A549 treated with GW870086 at 1 μM for 4 hours (cell line): Measurements from ENCODE around the gene RPS6KA2. TPM values are rescaled to one million over a fixed set of nuclear protein-coding genes. Genes with fewer than 3 reads are reported as not detected.

ENCODE experiments used
- total RNA-seq: library from RNA; stranded (reverse); fragments of 200-300 nt; extraction: Qiagen RNA extraction; gene quantifications from 5 replicates; pipeline ENCODE4 v1.2.3, GENCODE V29; 2022; ENCODE audit warnings: low read depth

Gene RPS6KA2
- total RNA-seq, result 0.10 to 0.32 TPM (median 0.17 TPM) in 5 replicates

DNA sequence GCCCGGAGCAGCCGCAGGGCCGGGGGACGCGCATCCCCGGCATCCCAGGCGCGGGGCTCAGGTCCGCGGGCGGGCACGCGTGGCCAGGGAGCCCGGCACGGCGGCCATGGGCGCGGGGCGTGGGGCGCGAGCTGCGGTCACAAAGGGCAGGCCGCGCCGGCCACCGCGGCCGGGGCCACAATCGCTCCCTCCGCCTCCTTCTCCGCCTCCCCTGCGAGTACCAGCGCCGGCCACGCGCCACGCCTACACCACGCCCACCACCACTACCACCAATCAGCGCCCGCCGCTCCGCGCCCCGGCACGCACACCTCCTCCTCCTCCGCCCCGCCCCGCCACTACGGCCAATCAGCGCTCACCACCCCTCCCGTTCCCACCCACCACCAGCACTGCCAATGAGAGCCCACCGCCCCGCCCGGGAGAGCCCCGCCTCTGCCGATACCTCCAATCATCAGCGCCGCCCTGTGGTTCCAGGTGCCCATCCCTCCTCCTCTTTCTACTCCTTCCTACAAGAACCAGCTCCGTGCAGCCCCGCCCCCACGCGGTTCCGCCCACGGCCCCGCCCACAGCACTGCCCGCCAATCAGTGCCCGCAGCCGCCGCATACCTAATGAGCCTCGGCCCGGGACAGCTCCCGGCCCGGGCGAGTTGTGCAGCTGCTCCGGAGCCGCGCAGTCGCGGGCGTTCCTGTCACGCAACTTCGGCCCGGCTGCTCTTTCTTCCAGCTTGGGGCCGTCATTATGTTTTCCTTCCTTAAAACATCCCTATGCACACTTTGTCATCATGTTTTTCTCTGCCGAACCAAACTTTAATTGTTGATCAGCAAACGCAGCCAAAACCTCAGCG, at the start of gene RPS6KA2:
Gene RPS6KA2, minus strand, starts transcription at position 219 of the 842 bp plus-strand sequence. CDS start 232 bp downstream, outside the sequence.

DNA sequence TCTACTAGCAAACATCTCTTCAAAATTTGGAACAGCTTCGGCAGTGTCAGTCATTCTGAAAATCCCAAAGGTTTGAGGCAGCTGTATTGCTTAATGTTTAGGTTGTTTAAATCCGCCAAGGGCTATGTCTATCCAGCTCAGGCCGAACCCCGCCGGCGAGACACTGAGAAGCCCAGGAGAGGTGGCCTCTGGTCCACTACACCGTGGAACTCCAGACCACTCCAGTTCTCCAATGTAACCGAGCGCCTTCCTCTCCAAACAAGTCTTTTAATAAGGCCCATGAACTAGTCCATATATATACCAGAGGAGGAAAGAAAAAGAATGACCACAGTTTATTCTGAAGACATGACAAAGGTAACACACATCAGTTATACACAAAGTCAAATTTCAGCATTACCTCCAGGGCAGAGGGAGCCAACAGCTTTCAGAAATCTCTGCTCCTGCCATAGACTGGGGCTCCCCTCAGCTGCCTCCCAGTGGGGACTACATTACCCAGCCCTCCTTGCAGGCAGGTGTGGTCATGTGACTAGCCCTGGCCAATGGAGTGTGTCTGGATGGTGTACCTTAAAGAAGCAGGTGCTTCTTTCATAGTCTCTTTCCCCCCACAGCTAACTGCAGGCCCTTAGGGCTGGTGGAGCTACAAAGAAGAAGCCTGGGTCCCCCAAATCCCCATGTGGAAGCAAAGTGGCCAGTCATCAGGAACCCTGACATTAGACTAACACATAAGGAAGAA, 40.5 kb downstream of the RPS6KA2 start, which contains the start of gene RAMACL:
Gene RAMACL, minus strand, starts transcription at position 255 of the 733 bp plus-strand sequence. Its CDS starts 201 bp downstream, at position 54.

DNA sequence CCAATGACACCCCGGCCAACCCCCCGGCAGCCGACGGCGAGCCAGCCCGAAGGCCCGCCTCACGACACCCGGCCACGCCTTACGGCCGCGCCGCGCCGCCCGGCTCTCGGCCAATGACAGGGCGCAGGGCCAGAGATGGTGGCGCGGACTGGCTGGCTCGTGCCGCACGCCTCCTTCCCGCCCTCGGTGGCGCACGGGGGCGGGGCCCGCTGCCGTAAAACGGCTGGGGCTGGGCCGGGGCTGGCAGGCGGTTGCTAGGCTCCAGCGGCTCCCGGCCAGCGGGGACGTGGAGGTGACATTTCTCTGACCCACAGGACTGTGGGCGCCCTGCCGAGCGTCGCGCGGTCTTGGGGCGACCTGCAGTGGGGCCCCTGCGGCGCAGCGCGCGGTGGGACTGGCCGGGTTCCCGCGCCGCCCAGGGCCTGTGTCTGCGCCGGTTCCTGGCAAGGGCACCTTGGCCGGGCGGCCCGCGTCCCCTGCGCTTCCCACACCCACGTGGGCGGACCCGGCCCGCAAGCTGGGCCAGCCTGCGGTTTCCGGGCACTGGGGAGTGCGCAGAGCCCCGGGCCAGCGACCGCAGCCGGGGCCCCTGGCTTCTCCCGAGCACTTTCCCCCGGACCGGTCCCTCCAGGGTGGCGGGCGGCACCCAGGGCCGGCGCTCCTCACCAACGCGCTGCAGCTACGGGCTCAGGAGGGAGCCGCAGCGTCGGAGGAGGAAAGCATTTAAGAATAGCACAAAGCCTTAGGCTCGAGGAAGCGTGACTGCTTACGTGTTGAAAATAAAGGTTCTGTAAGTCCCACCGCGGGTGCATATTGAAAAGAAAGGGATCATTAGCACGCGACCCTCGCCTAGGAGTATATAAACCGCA, 243.9 kb downstream of the RPS6KA2 start, which contains the start of gene MPC1:
Gene MPC1, minus strand, starts transcription at position 8 of the 869 bp plus-strand sequence. CDS start 64 bp downstream, outside the sequence.

Other genes with a start within 250 kb of the RPS6KA2 start
- 4.3 to 6.2 TPM (median 4.9 TPM) in 5 replicates for gene MPC1, start 244.3 kb downstream of the RPS6KA2 start, total RNA-seq
- gene RAMACL, start 40.6 kb downstream of the RPS6KA2 start, total RNA-seq, result 0.09 to 0.43 TPM (median 0.13 TPM) in 4 of 5 replicates, not detected in the other